ENCODE data around the gene EFCAB9.

DNA sequence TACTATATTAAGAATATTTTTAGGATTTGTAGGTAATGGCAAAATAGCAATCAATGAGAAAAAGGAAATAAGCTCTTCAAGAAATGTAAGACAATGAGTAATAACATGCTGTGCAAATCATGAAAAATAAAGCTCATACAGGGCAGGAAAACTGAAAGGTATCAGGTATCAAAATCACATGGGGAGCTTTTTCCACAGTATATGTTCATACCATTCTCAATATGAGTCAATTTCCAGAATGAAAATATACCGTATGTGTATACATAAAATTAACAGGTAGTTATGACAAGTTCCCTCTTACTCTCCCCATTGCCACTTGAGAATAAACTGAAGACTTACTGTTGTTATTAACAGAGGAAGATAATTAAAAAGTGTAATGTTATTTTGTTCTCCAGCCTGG lies 35.9 kb downstream of the EFCAB9 start:
- TF ChIP-seq CTCF (IDR thresholded peaks at IDR 0.05), result no peak
- no peak for TF ChIP-seq POLR2A (IDR thresholded peaks at IDR 0.05)
